Smooth muscle cell (in vitro differentiated cells): Measurements from ENCODE around the gene VWF. TPM values are rescaled to one million over a fixed set of nuclear protein-coding genes. Genes with fewer than 3 reads are reported as not detected.

ENCODE experiments used
- DNase-seq: peaks from one replicate; lab custom pipeline; 2025; ENCODE audit not compliant: unreplicated experiment; lab: John Stamatoyannopoulos, UW
- H2AFZ ChIP-seq: fragments of 200-600 bp; sonication (generic); 2 replicates; pipeline ENCODE4 v1.6.0; 2016; ENCODE audit warnings: antibody characterized with exemption, low read depth, mild to moderate bottlenecking
- H3F3A ChIP-seq: fragments of 200-600 bp; sonication (generic); 2 replicates; pipeline ENCODE4 v1.6.0; 2017; ENCODE audit warnings: antibody characterized with exemption, low read depth
- H3K27ac ChIP-seq: fragments of 200-600 bp; sonication (generic); 2 replicates; pipeline ENCODE4 v1.5.1; 2016; ENCODE audit warnings: low read depth, mild to moderate bottlenecking
- H3K27me3 ChIP-seq: fragments of 200-600 bp; sonication (generic); 2 replicates; pipeline ENCODE4 v1.6.1; 2016; ENCODE audit warnings: low read depth, mild to moderate bottlenecking
- H3K36me3 ChIP-seq: fragments of 200-600 bp; sonication (generic); 2 replicates; pipeline ENCODE4 v1.5.1; 2016; ENCODE audit warnings: low read depth
- H3K4me1 ChIP-seq: fragments of 200-600 bp; sonication (generic); 2 replicates; pipeline ENCODE4 v1.5.1; 2016; ENCODE audit warnings: low read depth
- H3K4me2 ChIP-seq: fragments of 200-600 bp; sonication (generic); 2 replicates; pipeline ENCODE4 v1.6.0; 2016; ENCODE audit warnings: mild to moderate bottlenecking
- H3K4me3 ChIP-seq: fragments of 200-600 bp; sonication (generic); 2 replicates; pipeline ENCODE4 v1.5.1; 2016; ENCODE audit warnings: mild to moderate bottlenecking
- H3K79me2 ChIP-seq: fragments of 200-600 bp; sonication (generic); 2 replicates; pipeline ENCODE4 v1.6.0; 2016; ENCODE audit warnings: low read depth, mild to moderate bottlenecking
- H3K9ac ChIP-seq: fragments of 200-600 bp; sonication (generic); 2 replicates; pipeline ENCODE4 v1.6.0; 2016; ENCODE audit warnings: low read depth
- H3K9me3 ChIP-seq: fragments of 200-600 bp; sonication (generic); replicated peaks from 2 replicates; pipeline ENCODE4 v1.5.1; 2016; ENCODE audit warnings: low read depth
- H4K20me1 ChIP-seq: fragments of 200-600 bp; sonication (generic); 2 replicates; pipeline ENCODE4 v1.6.0; 2016; ENCODE audit warnings: low read depth
- WGBS: methylation state at CpG from one replicate; pipeline ENCODE4 v1.1.7; 2016; ENCODE audit warnings: low lambda C conversion rate; 5-methylcytosine and 5-hydroxymethylcytosine counted together
- polyA plus RNA-seq: library from polyadenylated mRNA; unstranded; fragments of >200 nt; fragmentation: Nextera tagmentation; extraction: Ambion mirVana; gene quantifications from 2 replicates; pipeline ENCODE4 v1.2.1, GENCODE V29; 2016
- total RNA-seq: library from RNA; depleted of rRNA; stranded (reverse); fragments of >200 nt; gene quantifications from 2 replicates; pipeline ENCODE4 v1.2.3, GENCODE V29; 2014
- TF ChIP-seq, protein P1 (sequence below): fragments of 200-600 bp; sonication (generic); IDR thresholded peaks from 2 replicates; pipeline ENCODE4 v1.5.1; 2017; ENCODE audit warnings: borderline replicate concordance, mild to moderate bottlenecking, antibody characterized with exemption; ENCODE audit not compliant: insufficient read depth, poor library complexity, severe bottlenecking

VWF gene
- total and polyA plus RNA-seq, 2 experiments from 2014 or later, result 0.19 TPM; not detected in 1

DNA sequence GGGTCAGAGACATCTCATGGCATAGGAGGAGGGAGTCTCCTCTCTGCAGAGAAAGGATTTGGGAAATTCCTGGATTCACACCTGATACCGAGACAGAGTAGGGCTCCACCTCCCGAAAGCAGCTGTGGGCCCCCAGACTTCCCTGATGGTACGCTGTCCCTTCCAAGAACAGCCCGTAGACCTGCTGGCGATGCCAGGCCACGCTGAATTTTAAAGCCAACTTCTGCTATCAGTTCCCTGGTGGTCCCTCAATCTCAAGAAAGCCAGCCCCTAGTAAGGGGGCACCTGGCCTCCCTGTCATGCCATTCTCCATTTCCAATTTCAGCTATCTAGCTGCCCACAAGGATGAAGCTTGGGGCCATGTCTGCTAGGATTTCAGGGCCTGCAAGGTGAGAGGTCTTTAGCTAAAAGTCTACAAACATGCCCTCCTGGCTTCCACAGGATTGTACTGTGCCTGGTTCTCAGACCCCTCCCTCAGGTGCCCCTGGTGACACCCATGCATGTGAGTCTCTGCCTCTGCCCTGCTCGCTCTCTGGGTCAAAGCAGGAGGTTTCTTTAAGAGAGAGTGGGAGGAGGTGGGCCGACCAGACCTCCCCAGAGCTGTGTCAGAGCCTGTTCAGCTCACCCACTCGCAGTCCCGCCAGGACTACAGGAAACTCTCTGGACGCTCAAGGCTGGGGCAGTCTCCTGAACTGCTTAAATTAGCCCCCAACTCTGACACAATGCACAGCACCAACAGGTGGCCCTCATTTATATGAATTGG is 209.9 kb downstream of the VWF start:
- Histone ChIP-seq H3K4me1 (no peaks in the 10 kb centered on the region), H3K27ac (no peak overlapping the region), H3K4me2 (no peak overlapping the region), H3K27me3 (peaks cover 38% of the 10 kb centered on the region), H3K4me3 (no peak overlapping the region), H3F3A (no peaks in the 10 kb centered on the region), H4K20me1 (no peaks in the 10 kb centered on the region), H3K79me2 (no peaks in the 10 kb centered on the region), H3K9me3 (no peaks in the 10 kb centered on the region), H3K36me3 (no peaks in the 10 kb centered on the region), H2AFZ (no peak overlapping the region), H3K9ac (no peak overlapping the region)
- TF ChIP-seq, protein P1, sequence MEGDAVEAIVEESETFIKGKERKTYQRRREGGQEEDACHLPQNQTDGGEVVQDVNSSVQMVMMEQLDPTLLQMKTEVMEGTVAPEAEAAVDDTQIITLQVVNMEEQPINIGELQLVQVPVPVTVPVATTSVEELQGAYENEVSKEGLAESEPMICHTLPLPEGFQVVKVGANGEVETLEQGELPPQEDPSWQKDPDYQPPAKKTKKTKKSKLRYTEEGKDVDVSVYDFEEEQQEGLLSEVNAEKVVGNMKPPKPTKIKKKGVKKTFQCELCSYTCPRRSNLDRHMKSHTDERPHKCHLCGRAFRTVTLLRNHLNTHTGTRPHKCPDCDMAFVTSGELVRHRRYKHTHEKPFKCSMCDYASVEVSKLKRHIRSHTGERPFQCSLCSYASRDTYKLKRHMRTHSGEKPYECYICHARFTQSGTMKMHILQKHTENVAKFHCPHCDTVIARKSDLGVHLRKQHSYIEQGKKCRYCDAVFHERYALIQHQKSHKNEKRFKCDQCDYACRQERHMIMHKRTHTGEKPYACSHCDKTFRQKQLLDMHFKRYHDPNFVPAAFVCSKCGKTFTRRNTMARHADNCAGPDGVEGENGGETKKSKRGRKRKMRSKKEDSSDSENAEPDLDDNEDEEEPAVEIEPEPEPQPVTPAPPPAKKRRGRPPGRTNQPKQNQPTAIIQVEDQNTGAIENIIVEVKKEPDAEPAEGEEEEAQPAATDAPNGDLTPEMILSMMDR, result no peak
- WGBS, result 71% methylated on average over 11 of the region's 11 CpGs
- DNase-seq, result no peak

DNA sequence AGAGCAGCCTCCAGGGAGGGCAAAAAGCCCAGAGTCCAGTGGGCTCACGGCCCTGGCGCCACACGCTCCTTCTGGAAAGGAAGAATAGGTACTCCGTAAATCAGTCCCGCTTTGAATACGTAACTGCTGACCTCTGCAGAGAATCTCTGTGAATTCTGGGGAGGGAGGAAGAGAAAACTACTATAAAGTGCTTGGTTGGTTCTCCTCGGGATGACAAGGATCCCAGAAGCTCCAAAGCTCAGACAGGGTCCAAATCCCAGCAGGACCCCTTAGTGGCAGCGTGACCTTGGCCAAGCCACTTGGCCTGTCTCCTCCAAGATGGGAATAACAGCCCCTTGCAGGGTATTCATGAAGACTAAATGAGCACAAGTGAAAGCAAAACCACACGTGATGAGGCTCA is 211.1 kb downstream of the VWF start:
- H3K9ac ChIP-seq, result no peak overlapping the region
- H3K36me3 ChIP-seq, result no peaks in the 10 kb centered on the region
- H3K9me3 ChIP-seq, result no peaks in the 10 kb centered on the region
- TF ChIP-seq, protein P1, result no peak
- no peak overlapping the region for H2AFZ ChIP-seq
- H3K27me3 ChIP-seq, result peaks cover 45% of the 10 kb centered on the region
- no peak for DNase-seq
- WGBS, result 88% methylated on average over 9 of the region's 9 CpGs
- H3K79me2 ChIP-seq, result no peaks in the 10 kb centered on the region
- no peak overlapping the region for H3K4me2 ChIP-seq
- no peaks in the 10 kb centered on the region for H3F3A ChIP-seq
- no peak overlapping the region for H3K27ac ChIP-seq
- H3K4me3 ChIP-seq, result no peak overlapping the region
- H4K20me1 ChIP-seq, result no peaks in the 10 kb centered on the region
- no peaks in the 10 kb centered on the region for H3K4me1 ChIP-seq

DNA sequence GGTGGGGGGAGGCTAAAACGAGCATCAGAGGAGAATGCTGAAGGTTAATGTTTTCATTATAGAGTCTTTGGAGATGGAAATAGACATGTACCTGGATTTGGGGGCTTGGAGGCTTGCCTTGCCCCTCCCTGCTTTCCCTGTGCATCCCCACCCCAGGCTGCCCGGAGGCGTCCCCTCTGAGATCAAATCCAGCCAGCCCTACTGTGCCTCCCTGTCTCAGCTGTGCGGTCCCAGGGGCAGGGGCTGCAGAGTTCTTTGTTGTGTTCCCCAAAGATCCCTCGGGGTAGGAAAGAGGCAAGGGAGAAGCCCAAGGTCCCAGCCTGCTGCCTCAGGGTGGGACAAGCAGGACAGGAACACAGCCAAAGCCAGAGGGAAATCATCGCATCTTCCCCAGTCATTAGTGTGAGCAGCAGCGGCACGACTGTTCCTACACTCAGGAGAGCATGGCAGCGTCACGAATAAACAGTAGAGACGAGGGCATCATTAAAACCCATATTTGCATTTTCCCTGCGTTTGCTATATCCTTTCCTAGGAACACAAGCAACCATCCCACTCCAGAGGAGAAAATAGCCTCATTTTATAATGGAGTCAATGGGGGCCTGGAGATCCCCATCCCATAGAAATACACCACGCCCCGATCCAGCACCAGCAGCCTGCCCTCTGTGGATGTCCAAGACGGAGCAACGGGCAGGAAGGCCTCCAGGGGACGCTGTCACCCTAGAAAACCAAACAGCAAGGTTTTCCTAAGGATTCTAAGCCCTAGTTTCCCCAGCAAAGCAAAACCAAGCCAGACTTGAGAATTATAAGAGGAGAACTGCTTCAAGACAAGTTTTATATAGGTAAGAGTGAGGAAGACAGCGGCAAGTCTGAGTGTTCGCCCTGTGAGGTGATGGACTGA is 211.8 kb downstream of the VWF start:
- H3K9ac ChIP-seq, result no peak overlapping the region
- H3K27me3 ChIP-seq, result peaks cover 45% of the 10 kb centered on the region
- TF ChIP-seq, protein P1, result peak; percentile 40
- WGBS, result 63% methylated on average over 19 of the region's 19 CpGs
- H4K20me1 ChIP-seq, result no peaks in the 10 kb centered on the region
- H3K79me2 ChIP-seq, result no peaks in the 10 kb centered on the region
- H3F3A ChIP-seq, result no peaks in the 10 kb centered on the region
- no peaks in the 10 kb centered on the region for H3K36me3 ChIP-seq
- no peak for DNase-seq
- H3K4me3 ChIP-seq, result no peak overlapping the region
- no peak overlapping the region for H3K27ac ChIP-seq
- H3K4me1 ChIP-seq, result no peaks in the 10 kb centered on the region
- no peak overlapping the region for H3K4me2 ChIP-seq
- H2AFZ ChIP-seq, result no peak overlapping the region
- no peaks in the 10 kb centered on the region for H3K9me3 ChIP-seq
